Stimulated activated naive B cell treated with anti-CD40 and anti-IgM and Interleukin-4, amounts not matched to agents 10 μg/mL and 1 μg/mL and 100 μg/mL, for 72 hours (primary cell): ENCODE data around the gene UCP2.
"Not testable (repeated sequence)": the region's sequence is repeated elsewhere in the genome, so short reads cannot be mapped to it uniquely, and the experiment has no call there.

Experiments
- ATAC-seq, 2 donors: fragments of 150-1000 bp; cut with Tn5 transposase; replicated peaks; 2 replicates each; pipeline ENCODE4 v1.10.0; 2021; ENCODE audit warnings: moderate library complexity in 1 of 2
- DNase-seq: peaks from one replicate; pipeline ENCODE4 v3.0.0; 2021
- H3K27ac Mint-ChIP-seq: one replicate; pipeline ENCODE4 v1.8.0; 2022; ENCODE audit warnings: mild to moderate bottlenecking, mixed read lengths
- H3K27me3 Mint-ChIP-seq, 2 donors: one replicate each; pipeline ENCODE4 v1.8.0; 2022; ENCODE audit warnings: mixed read lengths in 2 of 2
- H3K36me3 Mint-ChIP-seq, 2 donors: one replicate each; pipeline ENCODE4 v1.8.0; 2022; ENCODE audit warnings: mixed read lengths in 2 of 2, mild to moderate bottlenecking in 1 of 2
- H3K4me1 Mint-ChIP-seq, 2 donors: one replicate each; pipeline ENCODE4 v1.8.0; 2022; ENCODE audit warnings: mixed read lengths in 2 of 2, mild to moderate bottlenecking in 1 of 2
- H3K4me3 Mint-ChIP-seq, 2 donors: one replicate each; pipeline ENCODE4 v1.8.0; 2022; ENCODE audit warnings: mild to moderate bottlenecking in 2 of 2, mixed read lengths in 2 of 2, moderate library complexity in 1 of 2
- H3K9me3 Mint-ChIP-seq, 2 donors: one replicate each; pipeline ENCODE4 v1.8.0; 2022; ENCODE audit warnings: mixed read lengths in 2 of 2, mild to moderate bottlenecking in 1 of 2

The UCP2 gene

GRCh38 chr11:73939096-73939495, 43.5 kb downstream of the UCP2 start:
- Mint-ChIP-seq H3K4me3 (no peak overlapping the region), H3K9me3 (peaks cover 0 to 5% of the 10 kb centered on the region in 2 donors), H3K27ac (no peak overlapping the region), H3K27me3 (no peaks in the 10 kb centered on the region), H3K36me3 (peaks cover 18 to 27% of the 10 kb centered on the region in 2 donors), H3K4me1 (no peaks in the 10 kb centered on the region)
- ATAC-seq (no peak), DNase-seq (no peak)

- not testable (repeated sequence) for H3K4me1 Mint-ChIP-seq, ATAC-seq, H3K27ac Mint-ChIP-seq, DNase-seq, H3K4me3 Mint-ChIP-seq, H3K27me3 Mint-ChIP-seq, H3K9me3 Mint-ChIP-seq
- H3K36me3 Mint-ChIP-seq = peaks cover 23 to 29% of the 10 kb centered on the region in 2 donors
These were observed 46.6 kb downstream of the UCP2 start for GRCh38 chr11:73936047-73936446.

- no peak overlapping the region for H3K4me3 Mint-ChIP-seq
- peaks cover 25 to 36% of the 10 kb centered on the region in 2 donors for H3K36me3 Mint-ChIP-seq
- H3K27me3 Mint-ChIP-seq = no peaks in the 10 kb centered on the region
- no peaks in the 10 kb centered on the region for H3K4me1 Mint-ChIP-seq
- no peak overlapping the region for H3K27ac Mint-ChIP-seq
- DNase-seq (no peak), ATAC-seq (no peak)
- no peaks in the 10 kb centered on the region for H3K9me3 Mint-ChIP-seq
These were observed 49.9 kb downstream of the UCP2 start for GRCh38 chr11:73932781-73933180.

GRCh38 chr11:73931951-73932350, 50.7 kb downstream of the UCP2 start:
- Mint-ChIP-seq H3K27ac (no peak overlapping the region), H3K36me3 (peaks cover 30 to 41% of the 10 kb centered on the region in 2 donors)
- ATAC-seq = no peak

GRCh38 chr11:73931039-73931645, 51.5 kb downstream of the UCP2 start:
- H3K27me3 Mint-ChIP-seq = no peaks in the 10 kb centered on the region
- H3K9me3 Mint-ChIP-seq = no peaks in the 10 kb centered on the region
- no peak overlapping the region for H3K4me3 Mint-ChIP-seq
- ATAC-seq (peak; percentile 54), DNase-seq (no peak)
- no peak overlapping the region for H3K27ac Mint-ChIP-seq
- no peaks in the 10 kb centered on the region for H3K4me1 Mint-ChIP-seq
- H3K36me3 Mint-ChIP-seq = peaks cover 29 to 44% of the 10 kb centered on the region in 2 donors

More at GRCh38 chr11:73931951-73932350, 50.7 kb downstream of the UCP2 start:
- H3K27me3 Mint-ChIP-seq = no peaks in the 10 kb centered on the region
- no peak for DNase-seq
- no peaks in the 10 kb centered on the region for H3K4me1 Mint-ChIP-seq
- no peaks in the 10 kb centered on the region for H3K9me3 Mint-ChIP-seq
- H3K4me3 Mint-ChIP-seq = no peak overlapping the region

- no peak overlapping the region for H3K4me3 Mint-ChIP-seq
- ATAC-seq = no peak
- DNase-seq = no peak
- H3K27ac Mint-ChIP-seq = no peak overlapping the region
- H3K36me3 Mint-ChIP-seq = peaks cover 37 to 46% of the 10 kb centered on the region in 2 donors
- H3K9me3 Mint-ChIP-seq = no peaks in the 10 kb centered on the region
- H3K4me1 Mint-ChIP-seq = no peaks in the 10 kb centered on the region
- no peaks in the 10 kb centered on the region for H3K27me3 Mint-ChIP-seq
These were observed 53.3 kb downstream of the UCP2 start for GRCh38 chr11:73929388-73929787.
